ENCODE data around the gene AKT2.
A peak's percentile ranks its signal among the peaks of the same experiment; 100 is the strongest.

DNA sequence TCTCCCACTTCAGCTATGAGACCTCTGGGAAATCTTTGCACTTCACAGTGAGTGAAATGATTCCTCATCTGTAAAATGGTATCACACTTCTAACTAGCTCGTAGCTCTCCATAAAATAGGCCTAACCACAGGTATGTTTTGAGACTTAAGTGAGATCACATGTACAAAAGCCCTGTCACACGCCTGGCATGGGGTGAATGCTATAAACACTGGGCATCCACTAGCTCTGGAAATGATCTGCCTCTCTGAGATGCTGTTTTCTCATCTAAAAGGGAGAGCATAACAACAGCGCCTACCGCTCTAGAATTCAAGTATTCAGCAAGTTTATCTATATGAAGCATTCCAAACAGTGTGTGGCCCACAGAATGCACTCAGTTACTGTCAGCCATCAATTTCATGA, 2.2 kb downstream of the AKT2 start:
- no peak for TF ChIP-seq CTCF (IDR thresholded peaks at IDR 0.05; ENCODE audit: poor library complexity, severe bottlenecking)
- TF ChIP-seq EZH2 (IDR thresholded peaks at IDR 0.05; ENCODE audit: borderline replicate concordance, insufficient read depth, low read length, poor library complexity, severe bottlenecking): no peak
- TF ChIP-seq POLR2AphosphoS5 (IDR thresholded peaks at IDR 0.05): peak; percentile 31
- TF ChIP-seq, protein P1, sequence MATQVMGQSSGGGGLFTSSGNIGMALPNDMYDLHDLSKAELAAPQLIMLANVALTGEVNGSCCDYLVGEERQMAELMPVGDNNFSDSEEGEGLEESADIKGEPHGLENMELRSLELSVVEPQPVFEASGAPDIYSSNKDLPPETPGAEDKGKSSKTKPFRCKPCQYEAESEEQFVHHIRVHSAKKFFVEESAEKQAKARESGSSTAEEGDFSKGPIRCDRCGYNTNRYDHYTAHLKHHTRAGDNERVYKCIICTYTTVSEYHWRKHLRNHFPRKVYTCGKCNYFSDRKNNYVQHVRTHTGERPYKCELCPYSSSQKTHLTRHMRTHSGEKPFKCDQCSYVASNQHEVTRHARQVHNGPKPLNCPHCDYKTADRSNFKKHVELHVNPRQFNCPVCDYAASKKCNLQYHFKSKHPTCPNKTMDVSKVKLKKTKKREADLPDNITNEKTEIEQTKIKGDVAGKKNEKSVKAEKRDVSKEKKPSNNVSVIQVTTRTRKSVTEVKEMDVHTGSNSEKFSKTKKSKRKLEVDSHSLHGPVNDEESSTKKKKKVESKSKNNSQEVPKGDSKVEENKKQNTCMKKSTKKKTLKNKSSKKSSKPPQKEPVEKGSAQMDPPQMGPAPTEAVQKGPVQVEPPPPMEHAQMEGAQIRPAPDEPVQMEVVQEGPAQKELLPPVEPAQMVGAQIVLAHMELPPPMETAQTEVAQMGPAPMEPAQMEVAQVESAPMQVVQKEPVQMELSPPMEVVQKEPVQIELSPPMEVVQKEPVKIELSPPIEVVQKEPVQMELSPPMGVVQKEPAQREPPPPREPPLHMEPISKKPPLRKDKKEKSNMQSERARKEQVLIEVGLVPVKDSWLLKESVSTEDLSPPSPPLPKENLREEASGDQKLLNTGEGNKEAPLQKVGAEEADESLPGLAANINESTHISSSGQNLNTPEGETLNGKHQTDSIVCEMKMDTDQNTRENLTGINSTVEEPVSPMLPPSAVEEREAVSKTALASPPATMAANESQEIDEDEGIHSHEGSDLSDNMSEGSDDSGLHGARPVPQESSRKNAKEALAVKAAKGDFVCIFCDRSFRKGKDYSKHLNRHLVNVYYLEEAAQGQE (IDR thresholded peaks at IDR 0.05; ENCODE audit: borderline replicate concordance): no peak
- no peak for TF ChIP-seq SMC3 (conservative IDR thresholded peaks at IDR 0.05; ENCODE audit: poor library complexity)
- no peak for TF ChIP-seq EP300 (conservative IDR thresholded peaks at IDR 0.05; ENCODE audit: poor library complexity, severe bottlenecking)

Data from neural cell (in vitro differentiated cells).